Measurements from ENCODE around the gene PDX1.

Gene PDX1

GRCh38 chr13:27927444-27928352 is 7.9 kb downstream of the PDX1 start:
- H3K4me3 ChIP-seq (ENCODE audit: low read length), result no peak overlapping the region
- no peak for TF ChIP-seq CTCF (conservative IDR thresholded peaks at IDR 0.05; ENCODE audit: low read depth, low read length)
- DNase-seq (ENCODE audit: low read depth), result no peak

- no peak for TF ChIP-seq CTCF (conservative IDR thresholded peaks at IDR 0.05; ENCODE audit: low read depth, low read length)
- no peak overlapping the region for H3K4me3 ChIP-seq (ENCODE audit: low read length)
- no peak for DNase-seq (ENCODE audit: low read depth)
Observed at GRCh38 chr13:27928353-27928804, 8.6 kb downstream of the PDX1 start.

GRCh38 chr13:27928805-27929753 is 9.3 kb downstream of the PDX1 start:
- DNase-seq (ENCODE audit: low read depth), result no peak
- no peak overlapping the region for H3K4me3 ChIP-seq (ENCODE audit: low read length)
- TF ChIP-seq CTCF (conservative IDR thresholded peaks at IDR 0.05; ENCODE audit: low read depth, low read length), result no peak

- no peak overlapping the region for H3K4me3 ChIP-seq (ENCODE audit: low read length)
- DNase-seq (ENCODE audit: low read depth), result no peak
- no peak for TF ChIP-seq CTCF (conservative IDR thresholded peaks at IDR 0.05; ENCODE audit: low read depth, low read length)
Observed at GRCh38 chr13:27929868-27930267, 10.1 kb downstream of the PDX1 start.

GRCh38 chr13:27933118-27933517 is 13.3 kb downstream of the PDX1 start:
- DNase-seq (ENCODE audit: low read depth), result no peak
- no peak overlapping the region for H3K4me3 ChIP-seq (ENCODE audit: low read length)
- TF ChIP-seq CTCF (conservative IDR thresholded peaks at IDR 0.05; ENCODE audit: low read depth, low read length), result no peak

- no peak for DNase-seq (ENCODE audit: low read depth)
- TF ChIP-seq CTCF (conservative IDR thresholded peaks at IDR 0.05; ENCODE audit: low read depth, low read length), result no peak
- H3K4me3 ChIP-seq (ENCODE audit: low read length), result no peak overlapping the region
Observed at GRCh38 chr13:27933580-27934328, 14.0 kb downstream of the PDX1 start.
